Renal pelvis (tissue), 4 donors: Measurements from ENCODE around the gene PCED1B. TPM values are rescaled to one million over a fixed set of nuclear protein-coding genes. Genes with fewer than 3 reads are reported as not detected.

ENCODE experiments used
- DNase-seq: peaks from one replicate; pipeline ENCODE4 v3.0.0-alpha.2; 2013
- polyA plus RNA-seq, 3 donors: library from polyadenylated mRNA; unstranded; fragments of 120-200 nt; gene quantifications; one replicate each; pipeline ENCODE4 v1.2.1, GENCODE V29; 2013; ENCODE audit not compliant: insufficient read length in 3 of 3

PCED1B gene
- polyA plus RNA-seq, 3 donors: 2.8 to 6.5 (median 6.3) TPM

DNA sequence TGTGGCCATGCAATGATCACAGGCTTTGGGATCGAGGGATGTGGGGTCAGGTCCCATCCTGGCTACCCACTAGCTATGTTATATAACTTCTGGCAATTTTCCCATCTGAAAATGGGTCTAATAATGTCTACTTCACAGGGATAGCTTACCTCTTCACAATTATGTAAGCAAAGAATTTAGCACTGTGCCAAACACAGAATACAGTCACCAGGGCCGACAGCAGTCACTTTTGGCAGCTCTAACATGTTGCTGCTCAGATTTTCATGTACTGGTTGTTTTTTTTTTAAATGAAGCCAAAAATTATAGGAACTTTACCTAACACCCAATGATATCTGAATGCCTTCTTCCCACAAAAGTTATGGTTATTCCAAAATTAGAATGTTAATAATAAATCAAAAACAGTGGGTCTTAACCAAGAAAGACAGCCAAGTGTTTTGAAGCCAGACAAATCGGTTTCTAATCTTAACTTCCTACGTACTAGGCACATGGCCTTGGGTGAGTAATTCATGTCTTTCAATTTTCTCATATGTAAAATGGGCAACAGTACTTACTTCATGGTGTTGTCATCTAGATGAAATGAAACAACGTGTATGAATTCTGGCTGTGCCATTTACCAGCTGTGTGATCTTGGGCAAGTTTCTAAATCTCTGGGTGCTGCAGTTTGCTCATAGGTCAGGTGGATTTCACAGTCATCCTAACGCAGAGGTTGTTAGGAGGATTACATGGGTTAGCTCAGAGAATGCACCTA is 13.0 kb upstream of the PCED1B start:
- no peak for DNase-seq

DNA sequence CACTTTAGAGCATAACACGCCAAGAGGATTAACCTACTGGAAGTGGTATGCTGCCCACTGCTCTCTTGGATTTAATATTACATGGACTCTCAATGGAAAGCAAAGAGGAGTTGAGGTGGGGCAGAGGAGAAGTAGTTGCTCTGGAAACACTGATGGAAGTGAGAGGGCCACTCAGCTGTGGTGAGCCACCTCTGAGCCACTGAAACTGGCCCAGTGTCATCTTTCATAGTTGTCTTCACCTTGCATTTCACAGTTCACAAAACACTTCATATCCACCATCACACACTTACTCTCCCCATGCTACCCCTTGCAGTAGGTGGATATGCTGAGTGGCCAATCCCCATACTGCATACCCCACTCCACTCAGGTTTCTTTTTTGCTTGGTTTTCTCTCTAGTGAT is 12.2 kb upstream of the PCED1B start:
- no peak for DNase-seq

GRCh38 chr12:47067771-47068431 is 11.5 kb upstream of the PCED1B start:
- DNase-seq: no peak

GRCh38 chr12:47068539-47068938 is 10.9 kb upstream of the PCED1B start:
- no peak for DNase-seq

DNA sequence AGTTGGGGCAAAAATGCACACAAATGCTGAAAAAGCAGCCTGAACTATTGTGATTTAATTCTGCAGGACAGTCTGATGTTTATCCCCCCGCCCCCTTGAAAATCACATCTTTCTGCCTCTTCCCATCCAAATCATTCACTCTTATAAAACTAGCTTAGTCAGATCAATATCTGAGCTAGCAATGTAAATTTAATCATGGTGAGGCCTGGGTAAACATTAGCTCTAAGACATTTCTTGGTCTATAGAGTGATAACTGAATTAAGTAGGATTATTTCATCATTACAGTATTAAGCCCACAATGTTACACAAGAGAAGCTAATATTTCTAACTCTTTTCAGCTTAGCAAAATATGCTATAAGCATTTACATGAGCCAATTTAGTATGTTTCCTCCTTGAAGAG is 9.1 kb upstream of the PCED1B start:
- no peak for DNase-seq

DNA sequence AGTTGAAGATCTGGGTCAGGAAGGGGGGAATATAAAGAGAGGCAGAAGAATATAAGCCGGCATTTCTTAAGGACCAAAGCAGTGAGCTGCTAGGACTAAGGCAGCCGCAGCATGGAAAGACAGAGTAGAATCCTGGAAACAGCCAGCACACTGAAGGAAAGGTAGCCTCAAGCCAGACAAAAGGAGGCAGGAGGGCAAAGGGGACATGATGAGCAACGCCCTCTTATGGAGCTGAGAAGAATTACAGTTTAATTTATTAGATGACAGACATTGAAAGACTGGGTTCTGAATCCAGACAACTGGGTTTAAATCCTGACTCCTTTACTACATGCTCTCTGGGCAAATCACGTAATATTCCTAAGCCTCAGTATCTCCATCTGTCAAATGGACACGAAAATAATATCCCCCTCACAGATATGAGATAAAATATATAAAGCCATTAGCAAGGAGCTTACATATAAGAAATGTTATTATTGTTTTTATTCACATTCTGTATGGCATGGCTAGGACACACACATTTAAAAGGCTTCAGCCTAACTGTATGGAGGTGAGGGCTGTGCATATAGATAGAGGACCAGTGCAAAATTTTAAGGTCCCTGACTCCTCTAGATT is 8.1 kb upstream of the PCED1B start:
- DNase-seq: no peak

- DNase-seq: no peak
Measured at GRCh38 chr12:47073951-47074350, 5.5 kb upstream of the PCED1B start.

DNA sequence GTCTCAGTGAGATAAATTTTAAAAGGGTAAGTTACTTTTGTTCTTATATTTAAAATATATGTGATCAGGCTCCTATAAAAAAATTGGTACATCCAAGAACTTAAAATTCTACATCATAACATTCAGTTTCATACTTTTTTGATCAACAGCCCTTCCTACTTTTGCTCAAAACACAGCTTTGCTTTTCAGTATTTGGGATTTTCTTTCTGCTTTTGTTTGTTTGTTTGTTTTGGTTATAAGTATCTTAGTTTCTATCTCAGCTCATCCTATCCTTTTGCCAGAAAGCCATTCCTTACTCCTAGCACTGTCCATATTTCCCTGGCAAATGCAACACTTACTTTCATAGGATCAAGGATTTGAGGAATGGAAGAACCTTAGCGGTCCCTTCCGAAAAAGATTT is 4.7 kb upstream of the PCED1B start:
- DNase-seq: no peak

DNA sequence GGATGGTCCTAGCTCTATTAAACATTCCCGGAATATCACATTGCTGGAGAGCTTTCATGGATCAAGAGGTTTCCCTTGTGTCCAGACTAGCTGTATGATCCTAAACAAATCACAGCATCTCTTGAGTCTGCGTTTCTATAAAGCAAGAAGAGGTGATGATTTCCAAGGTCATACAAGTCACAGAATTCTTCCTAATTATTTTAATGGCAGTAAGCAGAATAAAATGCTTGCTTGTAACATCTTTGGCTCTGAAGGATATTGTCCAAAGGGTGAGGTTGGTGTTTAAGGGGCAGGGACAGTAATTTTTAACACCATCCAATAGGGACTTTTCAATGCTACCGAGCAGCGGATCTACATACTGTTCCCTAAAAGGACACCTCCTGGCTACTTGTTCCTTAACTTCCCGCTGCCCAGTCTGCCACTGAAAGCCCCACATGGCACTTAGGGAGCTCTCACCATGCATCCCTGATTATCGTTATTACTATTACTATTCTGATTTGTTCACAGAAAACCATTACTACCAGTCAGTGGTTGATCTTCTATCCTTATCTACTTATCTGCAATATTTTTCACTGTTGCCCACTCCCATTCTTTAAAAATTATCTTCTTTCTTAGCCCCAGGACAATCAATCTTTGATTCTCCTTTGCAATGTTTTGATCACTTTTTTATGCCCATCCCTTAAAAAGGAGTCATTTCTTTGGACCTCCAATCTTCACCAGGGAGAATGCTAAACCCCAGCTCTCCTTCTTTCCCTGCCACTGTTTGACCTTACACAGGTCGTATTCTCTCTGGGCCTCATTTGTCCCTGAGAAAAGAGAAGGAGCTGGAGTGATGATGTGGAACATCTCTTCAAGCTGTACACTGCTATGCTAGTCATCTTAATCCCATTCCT is 4.0 kb upstream of the PCED1B start:
- DNase-seq: no peak

DNA sequence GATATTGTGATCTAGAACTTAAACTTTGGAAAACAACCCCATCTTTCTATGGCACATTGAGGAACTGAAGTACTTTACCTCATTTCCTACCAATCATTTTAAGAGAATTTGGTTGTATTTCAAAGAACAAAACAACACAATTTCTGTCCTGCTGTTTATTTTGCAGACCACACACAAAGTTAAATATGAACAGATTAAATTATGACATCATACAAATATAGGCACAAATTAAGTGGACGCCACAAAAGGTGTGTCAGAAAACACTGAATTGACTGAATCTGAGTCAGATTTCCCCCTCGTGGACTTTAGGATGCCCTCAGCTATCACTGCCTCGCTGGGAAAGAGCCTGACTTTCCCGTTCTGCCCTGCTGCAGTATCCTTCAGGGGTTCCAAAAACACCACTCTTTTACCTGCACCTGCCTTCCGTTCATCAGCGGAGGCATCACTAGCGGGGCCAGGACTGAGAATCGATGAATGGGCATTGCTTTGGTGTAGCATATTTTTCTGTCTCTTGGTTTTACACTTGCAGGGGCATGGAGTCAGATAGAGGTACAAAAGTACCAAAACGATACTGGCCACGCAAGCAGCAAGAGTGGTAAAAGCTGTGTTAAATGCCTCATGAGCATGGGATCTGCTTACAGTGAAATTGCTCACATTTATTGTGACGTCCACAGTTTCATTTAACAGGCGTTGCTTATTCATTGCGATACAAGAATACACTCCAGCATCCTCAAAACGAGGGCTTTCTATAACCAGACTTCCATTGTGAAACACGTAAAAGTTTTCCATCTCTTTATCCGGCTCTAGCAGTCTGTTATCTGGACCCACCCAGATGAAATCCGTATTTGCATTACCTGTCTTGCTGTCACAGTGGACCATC is 2.0 kb upstream of the PCED1B start:
- no peak for DNase-seq

GRCh38 chr12:47078086-47078395 is 1.4 kb upstream of the PCED1B start:
- DNase-seq: no peak

DNA sequence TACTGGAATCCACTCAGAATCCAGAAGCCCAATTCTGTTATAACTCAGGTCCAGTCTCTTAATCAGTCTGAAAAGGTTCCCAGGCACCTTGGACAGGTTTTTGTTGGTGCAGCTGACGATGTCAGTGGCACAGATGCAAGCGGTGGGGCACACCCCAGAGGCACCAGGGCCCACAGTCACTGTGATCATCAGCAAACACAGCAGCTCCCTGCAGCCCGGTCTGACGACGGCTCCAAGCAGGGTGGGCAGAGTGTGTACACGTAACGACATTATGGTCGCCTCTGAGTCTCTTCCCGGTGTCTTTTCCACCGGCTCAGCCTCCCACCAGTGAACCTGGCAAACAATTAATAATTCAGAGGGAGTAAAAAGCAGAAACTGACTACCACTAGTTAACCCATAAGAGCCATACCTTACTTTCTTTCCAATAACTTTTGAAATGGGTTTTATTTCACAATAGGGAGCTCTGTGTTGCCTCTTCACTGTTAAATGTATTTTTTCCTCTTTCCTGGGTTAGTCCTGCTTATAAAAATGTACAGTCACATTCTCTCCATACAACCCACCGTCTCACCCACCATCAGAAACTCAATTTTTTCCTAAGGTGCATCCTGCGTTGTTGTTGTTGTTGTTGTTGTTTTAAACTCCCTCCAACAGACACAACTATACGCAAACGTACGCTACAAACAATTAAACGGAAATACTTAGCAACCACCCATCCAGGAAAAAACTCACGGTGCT is 521 bp upstream of the PCED1B start:
- peak; percentile 17 for DNase-seq

DNA sequence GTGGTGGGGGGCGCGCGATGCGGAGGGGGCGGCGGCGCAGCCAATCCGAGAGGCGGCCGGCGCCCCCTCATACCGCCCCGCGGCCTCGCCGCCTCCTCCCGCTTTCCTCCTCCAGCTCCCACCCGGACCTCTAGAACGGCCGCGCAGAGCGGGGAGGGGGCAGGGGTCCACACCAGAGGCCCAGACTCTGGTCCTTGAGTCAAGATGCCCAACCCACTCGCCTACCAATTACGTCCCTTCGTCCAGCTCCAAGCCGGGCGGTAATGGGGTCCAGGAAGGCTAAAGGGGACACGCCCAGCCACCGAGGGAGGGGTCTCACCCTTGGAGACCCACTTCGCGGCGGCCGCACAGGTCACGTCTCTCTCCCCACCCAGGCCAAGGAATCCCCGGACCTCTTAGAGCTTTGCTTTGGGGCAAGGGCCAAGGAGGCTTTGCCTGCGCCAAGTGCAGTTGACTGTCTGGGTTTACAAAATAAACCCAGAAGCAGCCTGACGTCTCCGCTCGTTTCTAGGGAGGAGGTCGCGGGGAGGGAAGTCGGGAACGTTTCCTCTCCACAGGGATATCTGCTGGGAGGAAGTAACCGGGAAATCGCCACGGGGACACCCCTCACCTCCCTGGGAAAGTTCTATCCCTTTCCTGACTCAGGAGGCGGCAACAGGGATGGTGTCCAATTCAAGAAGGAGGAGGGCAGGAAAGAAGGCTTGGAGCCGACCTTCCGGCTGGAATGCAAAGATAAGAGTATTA is 732 bp downstream of the PCED1B start:
- DNase-seq: peak; percentile 30

- no peak for DNase-seq
Measured at GRCh38 chr12:47080725-47081502, 1.5 kb downstream of the PCED1B start.

DNA sequence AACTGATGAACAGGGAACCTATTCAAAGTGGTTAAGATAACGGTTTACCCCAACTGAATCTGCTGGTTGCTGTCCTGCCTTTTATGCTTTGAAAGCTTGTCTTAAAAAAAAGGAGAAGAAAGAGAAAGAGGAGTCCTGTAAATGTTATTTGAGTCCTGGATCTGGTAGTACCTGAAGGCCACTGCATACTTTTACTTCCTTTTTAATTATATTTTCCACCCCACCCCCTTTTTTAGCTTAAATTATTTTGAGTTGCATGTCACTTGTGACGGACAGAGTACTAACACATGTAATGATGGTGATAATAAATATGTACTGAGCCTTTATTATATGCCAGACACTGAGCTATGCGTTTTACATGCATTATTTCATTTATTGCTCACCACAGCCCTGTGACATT is 2.9 kb downstream of the PCED1B start:
- DNase-seq: no peak

DNA sequence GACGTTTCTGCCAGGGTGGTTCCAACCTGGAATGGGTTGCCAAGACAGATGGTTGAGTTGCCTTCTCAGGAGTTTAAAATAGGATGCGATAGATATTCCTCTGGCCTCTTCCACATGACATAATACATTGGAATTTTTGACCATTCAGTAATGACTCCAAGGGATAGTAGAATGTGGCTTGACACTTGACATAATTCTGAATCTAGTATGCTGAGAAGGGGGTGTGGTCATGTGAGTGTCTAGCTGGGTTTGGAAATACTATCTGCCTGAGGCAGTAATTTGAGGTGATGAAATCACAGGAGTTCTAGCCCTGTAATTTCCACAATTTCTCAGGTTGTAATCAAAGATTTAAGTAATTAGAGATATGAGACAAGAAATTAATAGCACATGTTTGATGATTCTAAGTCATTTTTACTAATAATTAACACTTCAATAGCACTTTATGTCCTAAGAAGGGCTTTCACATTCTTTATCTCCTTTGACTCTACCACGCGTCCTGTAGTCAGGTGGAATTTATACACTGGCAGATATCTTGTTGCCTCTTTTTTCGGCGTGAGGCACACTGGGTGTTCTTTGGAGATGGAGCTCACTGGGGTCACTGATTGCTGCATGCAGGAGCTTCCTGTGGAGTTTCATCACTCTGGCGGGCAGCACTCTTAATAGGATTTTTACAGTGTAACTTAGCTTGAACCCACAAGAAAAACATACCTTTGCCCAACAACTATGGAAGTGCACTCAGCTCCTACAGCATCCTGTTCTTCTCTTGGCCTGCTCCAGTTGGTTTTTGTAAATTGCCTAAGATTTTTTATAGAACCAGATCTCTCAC is 3.6 kb downstream of the PCED1B start:
- no peak for DNase-seq

GRCh38 chr12:47084172-47084571 is 4.8 kb downstream of the PCED1B start:
- no peak for DNase-seq

DNA sequence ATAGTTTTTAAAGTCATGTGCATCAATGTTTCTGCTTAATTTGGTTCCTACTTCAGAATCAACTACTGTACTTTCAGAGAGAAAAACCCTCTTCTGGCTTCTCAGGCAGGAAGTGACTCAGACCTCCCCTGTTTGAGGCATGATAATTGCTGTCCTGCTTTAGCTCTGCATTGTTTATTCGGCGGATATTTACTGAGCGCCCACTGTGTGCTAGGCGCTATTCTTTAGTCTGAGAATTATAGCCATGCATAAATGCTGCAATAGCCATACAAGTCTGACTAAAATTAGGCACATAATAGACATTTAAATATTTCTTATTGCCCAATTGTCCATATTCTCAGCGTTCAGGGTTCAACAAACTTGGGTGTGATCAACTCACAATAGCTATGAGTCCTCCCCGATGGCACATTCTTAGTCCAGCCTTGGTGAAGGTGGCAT is 6.4 kb downstream of the PCED1B start:
- no peak for DNase-seq
